ACC112 (cell line): ENCODE results near the gene ISM2.
"Not testable (repeated sequence)": the region's sequence is repeated elsewhere in the genome, so short reads cannot be mapped to it uniquely, and the experiment has no call there.

Experiments
- H2AFZ ChIP-seq: fragments of 200-600 bp; sonication (generic); one replicate; pipeline ENCODE4 v1.6.0; 2017; ENCODE audit warnings: antibody characterized with exemption, low read length; ENCODE audit not compliant: unreplicated experiment
- H3K27ac ChIP-seq: fragments of 200-600 bp; sonication (generic); 2 replicates; pipeline ENCODE4 v1.5.1; 2014; ENCODE audit warnings: low read depth, mild to moderate bottlenecking, antibody characterized with exemption, low read length, moderate library complexity
- H3K27me3 ChIP-seq: fragments of 200-600 bp; sonication (generic); 2 replicates; pipeline ENCODE4 v1.6.1; 2014; ENCODE audit warnings: mild to moderate bottlenecking, antibody characterized with exemption, low read length, moderate library complexity, mixed read lengths; ENCODE audit not compliant: insufficient read depth
- H3K36me3 ChIP-seq: fragments of 200-600 bp; sonication (generic); 2 replicates; pipeline ENCODE4 v1.6.1; 2016; ENCODE audit warnings: mild to moderate bottlenecking, antibody characterized with exemption, low read length, moderate library complexity, mixed read lengths; ENCODE audit not compliant: insufficient read depth
- H3K4me1 ChIP-seq: fragments of 200-600 bp; sonication (generic); one replicate; pipeline ENCODE4 v1.6.1; 2016; ENCODE audit warnings: low read length, mixed read lengths; ENCODE audit not compliant: insufficient read depth, unreplicated experiment, control insufficient read depth
- H3K4me3 ChIP-seq: fragments of 200-600 bp; sonication (generic); 2 replicates; pipeline ENCODE4 v1.5.1; 2014; ENCODE audit warnings: mild to moderate bottlenecking, low read depth, low read length
- H3K79me2 ChIP-seq: fragments of 200-600 bp; sonication (generic); one replicate; pipeline ENCODE4 v1.6.0; 2016; ENCODE audit warnings: low read length; ENCODE audit not compliant: control insufficient read depth, unreplicated experiment, insufficient read depth

Gene ISM2

GRCh38 chr14:77529963-77530362, 31.3 kb upstream of the ISM2 start:
- Histone ChIP-seq H3K79me2 (no peaks in the 10 kb centered on the region), H3K36me3 (0 out of 2 replicates have a peak, but pooled peaks cover 2% of the 10 kb centered on the region), H2AFZ (no peak overlapping the region), H3K4me1 (no peaks in the 10 kb centered on the region), H3K4me3 (no peak overlapping the region), H3K27ac (no peak overlapping the region), H3K27me3 (no peaks in the 10 kb centered on the region)

DNA sequence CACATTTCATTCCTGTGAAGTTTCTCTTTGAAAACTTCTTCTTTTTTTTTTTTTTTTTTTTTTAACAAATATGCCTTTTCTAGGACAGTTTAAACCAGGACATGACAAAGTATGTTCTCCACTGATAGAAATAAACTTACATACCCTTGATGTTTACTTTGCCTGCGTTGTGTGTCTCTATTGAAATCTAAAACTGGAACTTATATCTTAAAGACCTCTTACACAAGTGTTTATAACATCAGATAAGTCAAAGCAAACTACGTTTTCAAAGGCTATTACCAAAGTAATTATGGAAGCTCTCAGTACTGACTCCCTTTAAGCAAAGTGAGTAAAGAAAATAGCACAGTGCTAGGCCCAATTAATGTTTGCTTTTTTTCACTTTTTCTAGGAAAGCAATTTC, 30.6 kb upstream of the ISM2 start:
- Histone ChIP-seq H3K79me2 (no peaks in the 10 kb centered on the region), H3K27me3 (no peaks in the 10 kb centered on the region), H3K36me3 (0 out of 2 replicates have a peak, but pooled peaks cover 2% of the 10 kb centered on the region)

DNA sequence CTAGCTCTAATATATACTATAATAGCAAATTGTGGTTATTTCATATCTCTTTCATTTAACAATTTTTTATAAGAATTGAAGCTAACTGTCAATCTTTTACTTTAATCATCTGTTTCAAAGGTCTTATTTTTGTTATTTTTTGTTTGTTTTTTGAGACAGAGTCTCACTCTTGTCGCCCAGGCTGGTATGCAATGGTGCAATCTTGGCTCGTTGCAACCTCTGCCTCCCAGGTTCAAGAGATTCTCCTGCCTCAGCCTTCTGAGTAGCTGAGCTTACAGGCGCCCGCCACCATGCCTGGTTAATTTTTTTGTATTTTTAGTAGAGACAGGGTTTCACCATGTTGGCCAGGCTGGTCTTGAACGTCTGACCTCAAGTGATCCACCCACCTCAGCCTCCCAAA, 30.1 kb upstream of the ISM2 start:
- H3K36me3 ChIP-seq, H3K27ac ChIP-seq, H3K4me1 ChIP-seq, H3K27me3 ChIP-seq, H2AFZ ChIP-seq, H3K4me3 ChIP-seq, H3K79me2 ChIP-seq: not testable (repeated sequence)

More for the DNA sequence above, 30.6 kb upstream of the ISM2 start:
- no peak overlapping the region for H3K4me3 ChIP-seq
- H3K4me1 ChIP-seq = no peaks in the 10 kb centered on the region
- no peak overlapping the region for H3K27ac ChIP-seq
- no peak overlapping the region for H2AFZ ChIP-seq

- H3K4me1 ChIP-seq = no peaks in the 10 kb centered on the region
- no peaks in the 10 kb centered on the region for H3K27me3 ChIP-seq
- no peaks in the 10 kb centered on the region for H3K79me2 ChIP-seq
- H2AFZ ChIP-seq = no peak overlapping the region
- H3K36me3 ChIP-seq = 0 out of 2 replicates have a peak, but pooled peaks cover 2% of the 10 kb centered on the region
- no peak overlapping the region for H3K4me3 ChIP-seq
- H3K27ac ChIP-seq = no peak overlapping the region
Observed at GRCh38 chr14:77526266-77526665, 27.6 kb upstream of the ISM2 start.

DNA sequence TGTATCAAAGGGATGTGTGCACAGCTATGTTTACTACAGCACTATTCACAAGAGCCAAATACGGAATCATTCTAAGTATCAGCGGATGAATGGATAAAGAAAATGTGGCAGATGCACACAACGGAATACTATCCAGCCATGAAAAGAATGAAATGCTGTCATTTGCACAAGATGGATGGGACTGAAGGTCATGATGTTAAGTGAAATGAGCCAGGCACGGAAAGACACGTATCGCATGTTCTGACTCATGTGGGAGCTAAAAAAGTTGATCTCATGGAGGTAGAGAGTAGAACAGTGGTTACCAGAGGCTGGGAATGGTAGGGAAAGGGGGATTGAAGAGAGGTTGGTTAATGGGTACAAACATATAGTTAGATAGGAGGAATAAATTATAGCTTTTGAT, 25.9 kb upstream of the ISM2 start:
- Histone ChIP-seq H3K27me3 (no peaks in the 10 kb centered on the region), H3K79me2 (no peaks in the 10 kb centered on the region), H3K36me3 (peaks cover 6% of the 10 kb centered on the region; the same call in 1 of the 2 replicates), H3K4me3 (no peak overlapping the region), H3K4me1 (no peaks in the 10 kb centered on the region), H2AFZ (no peak overlapping the region), H3K27ac (no peak overlapping the region)

DNA sequence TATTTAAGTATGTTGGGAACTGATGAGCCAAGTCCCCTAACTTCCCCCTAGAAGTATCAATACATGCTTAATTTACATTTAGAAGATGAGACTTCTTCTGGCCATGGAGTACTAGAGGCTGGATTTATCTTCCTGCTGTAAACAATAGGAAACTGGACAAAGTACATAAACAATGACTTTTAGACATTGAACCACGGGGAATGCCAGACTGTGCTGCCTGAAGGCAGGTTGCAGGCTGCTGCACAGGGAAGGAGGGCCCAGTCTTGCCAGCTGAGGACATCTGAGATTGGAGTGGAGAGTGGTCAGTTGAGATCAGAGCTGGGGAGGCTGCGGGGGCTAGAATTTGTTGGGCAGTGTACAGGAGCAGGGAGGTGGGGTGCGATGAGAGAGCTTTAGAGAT, 24.5 kb upstream of the ISM2 start:
- no peak overlapping the region for H3K27ac ChIP-seq
- no peak overlapping the region for H2AFZ ChIP-seq
- H3K4me3 ChIP-seq = no peak overlapping the region
- no peaks in the 10 kb centered on the region for H3K79me2 ChIP-seq
- no peaks in the 10 kb centered on the region for H3K27me3 ChIP-seq
- peaks cover 6% of the 10 kb centered on the region; the same call in 1 of the 2 replicates for H3K36me3 ChIP-seq
- H3K4me1 ChIP-seq = no peaks in the 10 kb centered on the region

DNA sequence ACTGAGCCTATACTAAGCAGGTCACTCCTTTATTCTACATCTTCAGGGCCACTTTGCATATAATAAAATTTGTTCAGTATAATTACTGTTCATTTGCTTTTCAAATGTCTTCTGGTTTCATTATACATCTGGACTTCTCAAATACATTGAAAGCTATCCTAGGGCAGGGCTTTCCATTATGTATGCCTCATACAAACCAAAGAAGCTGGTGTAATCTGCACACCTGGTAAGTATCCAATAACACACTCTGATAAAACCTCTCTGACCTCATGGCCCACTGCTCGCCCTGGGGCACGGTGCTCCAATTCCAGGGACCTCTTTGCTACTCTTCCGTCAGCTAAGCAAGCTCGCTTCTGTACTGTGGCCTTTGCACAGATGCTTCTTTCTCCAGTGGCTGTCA, 21.9 kb upstream of the ISM2 start:
- Histone ChIP-seq H3K79me2 (no peaks in the 10 kb centered on the region), H3K4me1 (no peaks in the 10 kb centered on the region), H3K36me3 (peaks cover 12% of the 10 kb centered on the region; the same call in 1 of the 2 replicates), H3K4me3 (no peak overlapping the region), H2AFZ (no peak overlapping the region), H3K27ac (no peak overlapping the region), H3K27me3 (no peaks in the 10 kb centered on the region)

GRCh38 chr14:77516126-77516525, 17.5 kb upstream of the ISM2 start:
- no peaks in the 10 kb centered on the region for H3K27me3 ChIP-seq
- peaks cover 11% of the 10 kb centered on the region; the same call in 1 of the 2 replicates for H3K36me3 ChIP-seq

GRCh38 chr14:77511486-77512162, 13.0 kb upstream of the ISM2 start:
- Histone ChIP-seq H3K79me2 (no peaks in the 10 kb centered on the region), H2AFZ (no peak overlapping the region), H3K27me3 (no peaks in the 10 kb centered on the region), H3K4me1 (peaks cover 3% of the 10 kb centered on the region), H3K4me3 (no peak overlapping the region), H3K27ac (no peak overlapping the region), H3K36me3 (peaks cover 6% of the 10 kb centered on the region; the same call in 1 of the 2 replicates)

More at GRCh38 chr14:77516126-77516525, 17.5 kb upstream of the ISM2 start:
- Histone ChIP-seq H3K4me1 (no peaks in the 10 kb centered on the region), H3K27ac (no peak overlapping the region), H3K4me3 (no peak overlapping the region), H2AFZ (no peak overlapping the region), H3K79me2 (no peaks in the 10 kb centered on the region)

- Histone ChIP-seq H3K4me3 (no peak overlapping the region), H3K79me2 (no peaks in the 10 kb centered on the region), H3K36me3 (no peaks in the 10 kb centered on the region), H3K27ac (no peak overlapping the region), H3K4me1 (peaks cover 3% of the 10 kb centered on the region), H2AFZ (no peak overlapping the region), H3K27me3 (no peaks in the 10 kb centered on the region)
Observed at GRCh38 chr14:77509366-77509765, 10.8 kb upstream of the ISM2 start.

DNA sequence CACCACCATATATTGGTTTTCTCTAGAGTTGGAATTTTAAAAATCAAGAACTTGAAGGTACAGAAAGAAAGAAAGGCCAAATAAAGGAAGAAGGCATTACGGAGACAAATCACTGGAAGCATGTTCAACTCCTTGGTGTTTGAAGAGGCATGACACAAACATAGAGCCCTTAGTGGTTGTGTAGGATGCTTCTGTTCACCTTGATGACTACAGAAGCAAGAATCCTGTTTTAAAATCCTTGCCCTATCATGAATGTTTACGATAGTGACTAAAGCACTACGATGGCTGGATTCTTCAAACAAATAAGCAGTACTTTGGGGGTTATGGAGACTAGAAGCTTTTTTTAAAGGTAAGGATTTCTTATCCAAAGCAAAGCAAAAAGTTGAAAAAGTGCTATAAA, 10.3 kb upstream of the ISM2 start:
- Histone ChIP-seq H3K4me1 (peaks cover 3% of the 10 kb centered on the region), H3K36me3 (no peaks in the 10 kb centered on the region), H3K27me3 (no peaks in the 10 kb centered on the region), H3K27ac (peak overlapping the region; percentile 4; the same call in 1 of the 2 replicates), H3K79me2 (no peaks in the 10 kb centered on the region), H2AFZ (no peak overlapping the region), H3K4me3 (no peak overlapping the region)
